Cerebellar nuclear complex (tissue), 1 donor: Measurements from ENCODE around the gene DNAH9.
"Not testable (repeated sequence)": the region's sequence is repeated elsewhere in the genome, so short reads cannot be mapped to it uniquely, and the experiment has no call there.

ENCODE experiments used
- DNase-seq, 2 experiments: peaks; one replicate each; lab custom pipeline; 2025; lab: John Stamatoyannopoulos, UW

The DNAH9 gene

DNA sequence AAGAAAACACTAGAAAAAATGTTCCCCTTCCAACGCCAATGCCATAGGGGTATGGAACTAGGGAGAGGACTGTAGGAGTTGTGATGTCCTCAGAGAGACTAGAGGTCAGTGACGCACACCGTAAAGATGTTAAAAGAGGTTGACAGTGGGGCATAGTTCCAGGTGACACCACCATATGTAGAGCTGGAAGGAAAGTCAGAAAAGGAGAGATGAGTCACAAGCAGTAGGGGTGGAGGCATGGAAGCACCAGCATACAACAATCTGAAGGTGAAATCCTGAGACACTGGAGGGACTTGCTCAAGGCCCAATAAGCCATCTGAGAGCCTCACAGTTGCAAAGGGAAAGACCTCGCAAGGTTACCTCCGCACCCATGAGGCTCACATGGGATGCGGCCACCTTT lies 323.0 kb downstream of the DNAH9 start:
- DNase-seq = no peak

DNA sequence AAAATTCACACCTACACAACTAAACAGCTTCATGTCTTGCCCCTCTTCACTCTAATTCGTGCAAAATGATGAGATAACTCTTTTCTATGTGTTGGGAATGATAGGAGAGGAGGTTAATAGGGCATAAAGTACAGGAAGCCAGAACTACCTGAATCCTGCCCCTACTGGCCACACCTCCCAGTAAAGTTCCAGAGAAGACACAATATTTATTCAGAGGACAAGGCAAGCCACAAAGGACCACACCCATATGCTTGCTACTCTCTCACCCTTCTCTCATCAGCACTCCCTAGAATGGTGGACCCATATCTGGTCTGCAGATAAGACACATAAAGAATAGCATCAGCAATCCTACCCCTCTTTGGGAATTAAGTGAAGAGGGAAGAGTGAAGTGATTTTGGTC lies 324.4 kb downstream of the DNAH9 start:
- no peak for DNase-seq

DNA sequence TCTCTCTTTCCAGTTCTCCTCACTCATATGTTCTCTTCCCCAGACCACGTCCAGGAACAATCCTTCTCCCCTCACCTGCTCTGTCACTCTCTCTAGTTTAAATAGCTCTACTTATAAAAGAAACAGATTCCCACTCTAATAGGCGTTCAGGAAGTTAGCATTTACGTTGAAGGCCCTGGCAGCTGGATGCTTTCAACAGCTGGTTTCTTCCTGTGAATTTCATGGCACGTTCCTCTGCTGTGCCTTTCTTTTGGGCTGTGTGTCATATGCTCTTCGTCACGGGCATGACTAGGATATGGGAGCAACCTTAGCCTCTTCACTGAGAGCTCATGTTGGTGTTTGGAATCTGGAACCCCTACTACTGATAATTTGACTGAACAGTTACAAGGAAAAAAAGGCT lies 325.8 kb downstream of the DNAH9 start:
- no peak for DNase-seq

DNA sequence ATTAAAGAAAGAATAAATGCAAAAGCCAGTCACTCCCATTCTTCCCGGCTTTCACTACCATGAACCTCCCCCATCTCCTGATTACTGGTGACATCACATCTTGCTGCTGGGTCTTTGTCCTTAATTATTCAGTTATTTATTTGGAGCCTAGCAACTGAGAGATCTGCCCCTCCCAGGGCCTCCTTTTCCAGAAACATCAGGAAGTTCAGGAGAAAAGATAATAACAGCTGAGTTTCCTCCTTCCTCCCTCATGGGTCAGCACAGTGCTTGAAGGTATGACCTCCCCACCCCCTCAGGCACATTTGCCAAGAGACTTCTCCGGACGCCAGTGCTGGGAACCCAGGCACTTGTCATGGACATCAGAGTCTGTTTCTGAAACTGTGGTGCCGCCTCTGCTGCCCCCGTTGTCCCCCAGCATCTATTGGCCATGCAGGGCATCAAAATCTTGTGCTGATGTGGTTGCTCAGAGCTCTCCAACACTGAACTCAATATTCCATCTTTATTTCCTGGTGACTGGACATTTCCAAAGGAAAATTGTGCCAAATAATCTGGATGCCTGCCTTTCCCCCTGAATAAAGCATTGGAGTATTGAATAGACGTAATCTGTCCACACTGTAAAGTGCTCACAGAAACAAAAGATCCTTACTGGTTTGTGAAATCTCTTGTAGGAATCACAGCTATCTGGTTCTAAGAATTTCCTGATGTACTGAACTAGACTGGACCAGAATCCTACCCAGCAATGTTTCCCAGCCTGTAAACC lies 327.2 kb downstream of the DNAH9 start:
- no peak for DNase-seq

DNA sequence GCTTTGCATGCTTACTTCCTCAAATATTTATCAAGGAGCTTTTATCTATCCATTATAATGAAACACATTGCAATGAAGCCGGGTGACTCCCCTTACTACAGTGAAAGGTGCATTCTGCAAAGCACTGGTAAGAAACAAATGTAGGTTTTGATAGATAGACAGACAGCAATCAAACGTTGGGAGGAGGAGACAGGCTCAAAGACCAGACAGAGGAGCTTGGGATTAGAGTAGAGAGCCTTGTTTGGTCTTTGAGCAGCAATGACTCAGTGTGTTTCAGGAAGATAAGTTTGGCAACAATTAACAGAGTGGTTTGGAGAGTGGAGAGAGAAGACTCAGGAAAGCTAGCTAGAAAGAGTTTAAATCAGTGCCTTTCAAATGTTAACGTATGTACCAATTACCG lies 330.2 kb downstream of the DNAH9 start:
- no peak for DNase-seq

DNA sequence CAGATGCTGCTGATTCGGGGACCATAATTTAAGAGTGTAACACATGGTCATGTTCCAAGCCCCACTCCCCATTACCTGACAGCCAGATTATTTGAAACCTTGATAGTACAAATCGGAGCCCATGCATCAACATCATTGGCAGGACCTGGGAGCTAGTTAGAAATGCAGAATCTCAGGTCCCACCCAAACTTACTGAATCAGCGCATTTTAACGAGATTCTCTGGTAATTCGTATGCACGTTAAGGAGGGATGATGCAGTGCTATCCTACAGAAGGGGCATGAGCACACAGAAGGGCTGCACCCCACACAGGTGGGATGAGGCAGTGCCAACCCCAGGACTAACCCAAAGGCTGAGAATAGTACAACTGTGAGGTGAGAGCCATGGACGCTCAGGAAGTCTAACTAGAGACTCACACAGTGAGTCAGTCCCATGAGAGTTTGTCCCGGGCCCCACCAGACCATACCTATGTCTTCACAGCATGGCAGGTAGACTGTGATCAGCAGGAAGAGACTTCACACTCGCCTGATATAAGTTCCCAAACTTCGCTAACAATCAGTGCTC lies 334.1 kb downstream of the DNAH9 start:
- DNase-seq = no peak

DNA sequence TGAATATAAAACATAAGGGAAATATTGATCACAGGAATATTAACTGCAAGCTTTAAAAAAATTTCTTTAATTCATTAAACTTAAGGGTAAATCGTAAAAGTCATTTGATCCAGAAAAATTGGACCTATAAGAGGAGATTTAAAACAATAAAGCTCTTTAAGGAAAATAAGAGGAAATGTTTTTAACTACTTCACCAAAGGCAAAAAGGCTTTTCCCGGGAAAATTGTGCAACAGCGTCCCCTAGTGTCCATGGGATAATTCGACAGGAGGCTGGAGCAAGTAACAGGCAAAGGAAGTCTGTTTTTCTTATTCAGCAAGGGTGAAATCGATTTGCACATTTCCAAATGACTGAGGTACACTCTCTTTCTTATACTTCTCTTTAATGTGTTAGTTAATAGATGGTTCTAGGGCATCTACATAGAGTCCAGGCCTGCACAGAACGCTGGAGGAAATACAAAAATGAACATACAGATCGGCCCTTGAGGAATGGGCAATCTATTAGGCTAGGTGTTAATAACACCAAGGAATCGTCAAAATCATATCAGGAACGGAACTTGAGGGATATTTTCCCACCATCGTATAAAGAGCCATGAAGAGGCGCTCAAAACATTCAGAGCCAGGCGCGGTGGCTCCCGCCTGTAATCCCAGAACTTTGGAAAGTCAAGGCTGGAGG lies 337.6 kb downstream of the DNAH9 start:
- DNase-seq = no peak

DNA sequence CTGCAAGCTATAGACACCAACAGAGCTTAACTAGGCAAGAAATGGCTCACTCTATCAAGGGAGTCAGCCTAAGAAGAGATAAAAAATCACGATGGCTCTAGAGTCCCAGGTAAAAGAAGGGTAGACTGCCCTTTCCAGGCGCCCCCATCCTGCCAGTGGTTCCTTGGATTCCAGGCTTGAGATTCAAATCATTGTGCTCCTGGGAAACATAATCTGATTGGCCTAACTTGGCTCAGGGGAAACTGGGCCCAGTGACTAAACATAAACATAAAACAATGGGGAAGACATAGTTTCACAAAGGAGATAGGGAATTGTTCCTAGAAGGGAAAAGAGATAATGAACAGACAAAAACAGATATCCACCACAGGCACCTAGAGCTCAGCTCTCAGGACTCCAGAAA lies 342.6 kb downstream of the DNAH9 start:
- DNase-seq = no peak

DNA sequence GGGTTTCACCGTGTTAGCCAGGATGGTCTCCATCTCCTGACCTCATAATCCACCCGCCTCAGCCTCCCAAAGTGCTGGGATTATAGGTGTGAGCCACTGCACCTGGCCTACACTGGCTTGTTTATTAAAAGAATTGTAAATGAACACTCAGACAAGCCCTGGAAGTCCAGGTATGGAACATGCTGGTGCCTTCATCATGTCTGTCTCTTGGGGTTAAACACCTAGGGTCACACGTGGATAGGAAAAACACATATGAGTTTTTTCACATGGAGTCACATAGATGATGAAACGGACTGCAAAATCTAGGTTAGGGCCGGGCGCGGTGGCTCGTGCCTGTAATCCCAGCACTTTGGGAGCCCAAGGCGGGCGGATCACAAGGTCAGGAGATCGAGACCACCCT lies 344.8 kb downstream of the DNAH9 start:
- DNase-seq = not testable (repeated sequence)

DNA sequence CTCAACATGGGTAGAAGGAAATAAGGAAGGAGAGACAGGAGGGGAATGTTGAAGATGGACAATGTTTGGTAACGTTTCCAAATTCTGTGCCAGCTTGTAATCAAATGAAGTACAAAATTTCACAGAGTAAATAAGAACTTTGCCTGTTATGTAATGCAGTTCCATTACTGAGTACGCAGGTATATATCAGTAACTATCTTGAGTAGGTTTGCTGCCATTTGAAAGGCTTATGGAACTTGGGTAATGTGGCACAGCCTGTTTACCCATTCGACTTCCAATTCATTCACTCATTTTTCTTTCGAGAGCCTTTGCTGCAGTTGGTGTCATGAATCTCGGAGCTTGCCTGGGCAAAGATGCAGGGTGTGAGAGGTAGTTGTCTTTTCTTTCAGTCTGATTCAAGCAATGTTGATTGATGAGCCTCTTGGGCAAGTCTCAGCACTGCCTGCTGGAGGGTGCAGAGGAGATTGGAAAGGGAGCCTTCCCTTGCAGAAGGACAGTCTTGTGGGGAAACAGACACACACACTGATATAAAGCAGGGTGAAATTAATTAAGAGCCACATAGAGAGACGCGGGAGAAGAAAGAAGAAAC lies 345.6 kb downstream of the DNAH9 start:
- no peak for DNase-seq

DNA sequence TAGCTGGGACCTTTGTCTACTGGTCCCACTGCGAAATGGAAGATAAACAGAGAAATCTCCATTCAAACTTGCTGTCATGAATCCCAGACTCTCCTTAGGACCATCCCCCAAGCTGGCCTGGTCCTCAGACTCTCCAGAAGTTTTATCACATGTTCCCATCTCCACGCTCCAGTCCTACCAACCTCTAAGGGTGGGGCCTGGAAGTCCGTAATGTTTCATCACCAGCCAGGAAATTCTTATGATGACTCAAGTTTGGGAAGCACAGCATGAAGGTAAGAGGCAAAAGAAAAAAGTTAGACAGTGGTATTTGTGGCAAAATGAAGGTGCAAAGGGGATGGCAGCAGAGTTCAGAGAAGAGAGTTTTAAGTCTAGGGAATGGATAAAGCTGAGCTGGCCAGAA lies 346.3 kb downstream of the DNAH9 start:
- no peak for DNase-seq

DNA sequence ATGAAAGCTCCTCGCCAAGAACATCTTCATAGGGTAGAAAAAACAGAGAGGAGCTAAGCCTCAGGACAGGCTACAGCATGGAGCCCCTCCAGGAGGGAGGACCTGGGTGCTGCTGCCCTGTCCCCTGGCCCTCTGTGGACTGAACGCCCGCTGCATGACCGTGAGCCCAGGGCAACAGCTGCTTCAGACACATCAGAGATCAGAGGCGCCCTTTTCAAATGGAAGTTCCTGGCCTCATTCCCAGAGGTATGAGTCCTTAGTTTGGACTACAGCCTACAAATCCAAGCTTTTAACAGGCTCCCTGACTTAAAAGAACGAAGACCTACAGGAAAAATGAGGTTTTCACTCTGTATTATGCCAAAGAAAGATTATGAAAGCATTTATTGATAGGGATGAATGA lies 350.5 kb downstream of the DNAH9 start:
- no peak for DNase-seq

DNA sequence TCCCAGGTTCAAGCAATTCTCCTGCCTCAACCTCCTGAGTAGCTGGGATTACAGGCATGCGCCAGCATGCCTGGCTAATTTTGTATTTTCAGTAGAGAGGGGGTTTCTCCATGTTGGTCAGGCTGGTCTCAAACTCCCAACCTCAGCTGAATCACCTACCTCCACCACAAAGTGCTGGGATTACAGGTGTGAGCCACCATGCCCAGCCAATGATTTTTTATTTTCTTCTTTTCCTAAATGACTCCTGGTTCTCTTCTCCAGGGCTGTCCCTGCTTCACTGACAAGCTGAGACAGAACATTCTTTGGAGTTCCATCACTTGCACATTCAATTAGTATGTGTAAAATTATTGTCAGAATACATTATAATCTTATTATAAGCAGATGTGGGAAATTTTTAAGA lies 351.3 kb downstream of the DNAH9 start:
- DNase-seq = not testable (repeated sequence)

DNA sequence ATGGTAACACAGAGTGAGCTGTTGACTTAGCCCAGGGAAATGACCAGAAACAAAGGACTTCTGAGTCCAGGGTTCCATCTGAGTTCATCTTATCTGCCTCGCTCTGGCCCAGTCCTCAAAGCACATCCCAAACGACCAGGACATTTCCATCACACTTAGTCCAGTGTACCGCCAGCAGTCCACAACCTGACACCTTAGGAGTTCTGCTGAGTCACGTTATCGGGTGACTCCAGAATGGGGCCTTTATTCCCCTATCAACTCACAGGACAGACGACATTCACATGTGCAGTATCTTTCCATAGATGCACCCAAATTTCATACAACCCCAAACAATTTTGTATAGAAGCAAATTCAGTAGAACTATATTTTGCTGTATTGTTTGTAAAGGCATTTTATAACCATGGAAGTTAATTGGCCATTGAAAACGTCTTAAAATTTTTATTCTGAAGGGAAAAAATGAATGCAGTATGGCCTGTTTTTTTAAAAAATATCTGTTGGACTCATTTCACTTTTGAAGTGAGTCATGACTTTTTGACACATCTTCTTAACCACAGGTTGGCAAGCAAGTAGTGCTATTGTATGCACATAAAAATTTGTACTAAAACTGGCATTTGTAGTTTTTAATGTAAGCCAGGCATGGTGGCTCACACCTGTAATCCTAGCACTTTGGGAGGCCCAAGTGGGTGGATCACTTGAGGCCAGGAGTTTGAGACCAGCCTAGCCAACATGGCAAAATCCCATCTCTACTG lies 352.7 kb downstream of the DNAH9 start:
- no peak for DNase-seq

DNA sequence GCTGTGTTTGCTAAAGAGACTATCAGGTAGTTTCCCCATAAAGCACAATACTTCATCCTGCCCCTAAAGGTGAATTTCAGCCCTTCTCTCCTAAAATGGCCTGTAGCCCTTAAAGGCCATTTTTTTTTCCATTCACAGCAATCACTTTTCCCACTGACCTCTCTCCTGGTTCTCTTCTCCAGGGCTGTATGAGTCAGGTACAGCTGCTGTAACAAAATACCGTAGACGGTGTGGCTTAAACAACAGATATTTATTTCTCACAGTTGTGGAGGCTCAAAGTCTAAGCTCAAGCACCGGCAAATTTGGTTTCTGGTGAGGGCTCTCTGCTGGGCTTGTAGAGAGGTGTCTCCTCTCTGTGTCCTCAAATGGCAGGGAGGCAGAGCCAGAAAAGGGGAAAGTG lies 354.3 kb downstream of the DNAH9 start:
- no peak for DNase-seq

DNA sequence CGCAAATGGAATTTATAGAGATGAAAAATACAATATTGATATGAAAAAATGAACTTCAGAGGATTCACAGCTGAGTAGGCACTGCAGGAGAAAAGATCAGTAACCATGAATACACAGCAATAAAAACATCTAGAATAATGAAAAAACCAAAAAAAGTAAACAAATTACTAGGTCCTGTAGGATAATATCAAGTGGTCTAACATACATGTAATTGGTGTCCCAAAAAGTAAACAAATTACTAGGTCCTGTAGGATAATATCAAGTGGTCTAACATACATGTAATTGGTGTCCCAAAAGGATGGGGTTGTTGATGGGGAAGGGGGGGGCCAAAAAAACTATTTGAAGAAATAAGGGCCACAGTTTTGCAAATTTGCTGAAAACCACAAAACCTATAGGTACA lies 355.7 kb downstream of the DNAH9 start:
- DNase-seq = no peak

DNA sequence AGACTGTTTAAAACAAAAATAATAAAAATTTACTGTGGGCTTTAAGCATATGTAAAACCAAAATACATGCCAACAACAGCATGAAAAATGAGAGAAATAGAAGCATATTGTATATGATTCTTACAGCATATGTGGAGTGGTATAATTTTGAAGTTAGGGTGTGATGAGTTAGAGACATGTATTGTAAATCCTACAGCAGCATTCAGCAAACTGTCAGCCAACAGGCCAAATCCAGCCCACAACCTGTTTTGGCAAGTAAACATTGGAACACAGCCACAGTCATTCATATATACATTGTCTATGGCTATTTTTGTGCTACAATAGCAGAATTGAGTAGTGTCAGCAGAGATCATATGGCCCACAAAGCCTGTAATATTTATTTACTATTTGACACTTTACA lies 356.7 kb downstream of the DNAH9 start:
- DNase-seq = no peak

DNA sequence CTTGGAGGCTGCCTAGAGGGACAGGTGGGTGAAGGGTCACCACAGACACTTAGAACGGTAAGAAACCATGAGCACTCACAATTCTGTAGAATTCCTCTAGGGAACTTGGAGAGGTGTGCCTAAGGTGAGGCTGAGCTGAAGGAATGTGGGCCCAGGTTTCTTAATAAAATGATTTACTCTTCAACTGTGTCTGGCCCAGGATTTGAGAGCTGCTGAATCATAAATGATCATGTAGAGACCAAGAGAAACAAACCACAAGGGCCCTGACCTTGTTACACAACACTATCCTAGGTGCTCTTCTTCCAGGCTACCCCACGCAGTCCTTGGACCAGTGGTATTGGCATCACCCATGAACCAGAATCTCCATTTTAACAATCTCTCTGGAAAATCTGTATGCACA lies 371.3 kb downstream of the DNAH9 start:
- no peak for DNase-seq

DNA sequence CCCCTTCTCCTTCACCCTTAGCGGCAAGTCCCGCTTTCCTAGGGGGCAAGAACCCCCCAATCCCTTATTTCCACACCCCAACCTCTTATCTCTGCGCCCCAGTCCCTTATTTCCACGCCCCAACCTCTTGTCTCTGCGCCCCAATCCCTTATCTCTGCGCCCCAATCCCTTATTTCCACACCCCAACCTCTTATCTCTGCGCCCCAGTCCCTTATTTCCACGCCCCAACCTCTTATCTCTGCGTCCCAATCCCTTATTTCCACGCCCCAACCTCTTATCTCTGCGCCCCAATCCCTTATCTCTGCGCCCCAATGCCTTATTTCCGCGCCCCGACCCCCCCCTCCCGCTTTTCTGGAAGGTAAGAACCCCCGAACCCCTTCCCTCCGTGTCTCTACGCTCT lies 374.5 kb downstream of the DNAH9 start:
- not testable (repeated sequence) for DNase-seq

DNA sequence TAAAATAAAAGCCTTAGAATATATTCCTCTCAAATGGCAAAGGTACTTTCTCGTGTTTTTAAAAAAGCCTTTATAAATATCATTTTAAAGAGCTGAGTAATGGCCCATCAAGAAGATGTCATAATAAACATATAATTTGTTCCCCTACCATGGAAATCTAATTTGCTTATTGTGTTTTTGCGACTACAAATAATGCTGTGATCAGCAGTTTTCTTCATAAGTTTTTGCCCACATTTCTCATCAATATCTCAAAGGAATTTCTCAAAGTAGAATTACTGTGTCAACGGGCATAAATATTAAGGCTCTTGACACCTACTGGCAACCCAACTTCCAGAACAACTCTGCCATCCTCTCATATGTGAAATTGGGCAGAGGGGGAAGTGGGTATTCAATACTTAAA lies 381.5 kb downstream of the DNAH9 start:
- no peak for DNase-seq

DNA sequence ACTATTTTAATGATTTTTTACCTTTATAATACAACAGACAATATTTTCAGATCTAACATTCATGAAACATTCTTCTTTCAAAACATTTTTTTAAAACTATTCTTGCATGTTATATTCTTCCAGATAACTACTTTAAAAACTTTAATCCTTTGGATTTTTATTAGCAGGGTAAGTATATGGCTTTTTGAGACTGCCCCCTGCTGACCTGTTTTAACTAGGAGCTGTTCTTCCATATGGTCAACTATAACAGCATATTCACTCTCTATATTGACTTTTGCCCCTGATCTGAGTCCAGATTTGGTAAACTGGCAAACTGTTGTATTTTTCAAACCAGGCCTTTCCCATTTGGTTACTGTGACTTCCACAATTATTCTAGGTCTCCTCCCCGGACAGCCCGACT lies 382.5 kb downstream of the DNAH9 start:
- no peak for DNase-seq

DNA sequence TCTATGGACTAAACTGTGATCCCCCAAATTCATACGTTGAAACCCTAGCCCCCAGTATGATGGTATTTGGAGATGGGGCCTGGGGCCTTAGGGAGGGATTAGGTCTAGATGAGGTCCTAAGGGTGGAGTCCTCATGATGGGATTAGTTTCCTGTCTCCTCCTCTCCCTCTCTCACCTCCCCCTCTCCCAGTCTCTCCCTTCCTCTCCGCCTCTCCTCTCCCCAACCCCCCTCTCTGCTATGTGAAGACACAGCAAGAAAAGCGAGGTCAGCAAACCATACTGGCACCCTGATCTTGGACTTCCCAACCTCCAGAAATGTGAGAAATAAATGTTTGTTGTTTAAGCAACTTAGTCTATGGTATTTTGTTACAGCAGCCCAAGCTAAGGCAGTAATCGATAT lies 383.6 kb downstream of the DNAH9 start:
- DNase-seq = no peak
